ENCODE data around the gene ANKMY1. TPM values are rescaled to one million over a fixed set of nuclear protein-coding genes. Genes with fewer than 3 reads are reported as not detected.

Gene ANKMY1
- total RNA-seq, 4 donors from 2014 or later: 11.7 to 30.5 (median 15.3) TPM

GRCh38 chr2:240506406-240507059, 51.3 kb downstream of the ANKMY1 start:
- TF ChIP-seq CTCF (IDR thresholded peaks at IDR 0.05; ENCODE audit: low read depth): no peak

GRCh38 chr2:240505910-240506309, 51.9 kb downstream of the ANKMY1 start:
- TF ChIP-seq CTCF (IDR thresholded peaks at IDR 0.05; ENCODE audit: low read depth): no peak

- TF ChIP-seq CTCF (IDR thresholded peaks at IDR 0.05; ENCODE audit: low read depth): no peak
Observed at GRCh38 chr2:240503848-240504247, 53.9 kb downstream of the ANKMY1 start.

GRCh38 chr2:240503375-240503774, 54.4 kb downstream of the ANKMY1 start:
- no peak for TF ChIP-seq CTCF (IDR thresholded peaks at IDR 0.05; ENCODE audit: low read depth)

- no peak for TF ChIP-seq CTCF (IDR thresholded peaks at IDR 0.05; ENCODE audit: low read depth)
Observed at GRCh38 chr2:240502430-240503121, 55.2 kb downstream of the ANKMY1 start.

GRCh38 chr2:240502059-240502429, 55.7 kb downstream of the ANKMY1 start:
- no peak for TF ChIP-seq CTCF (IDR thresholded peaks at IDR 0.05; ENCODE audit: low read depth)

GRCh38 chr2:240501531-240501991, 56.2 kb downstream of the ANKMY1 start:
- TF ChIP-seq CTCF (IDR thresholded peaks at IDR 0.05; ENCODE audit: low read depth): no peak
